Vagina (tissue), 2 donors: ENCODE data around the gene ZMYND8.

Source experiments
- CTCF ChIP-seq, 3 experiments: fragments of 450-650 bp in 2 of 3; fragments of 200-600 bp in 1 of 3; sonication (generic) in 1 of 3; IDR thresholded peaks; one replicate each; pipeline ENCODE4 v1.5.1; 2017 to 2019; ENCODE audit warnings: antibody characterized with exemption in 3 of 3, mild to moderate bottlenecking in 2 of 3, moderate library complexity in 2 of 3
- POLR2A ChIP-seq, 2 donors: fragments of 450-650 bp; IDR thresholded peaks; one replicate each; pipeline ENCODE4 v1.6.1; 2017; ENCODE audit warnings: antibody characterized with exemption in 2 of 2, mild to moderate bottlenecking in 2 of 2, moderate library complexity in 2 of 2

GRCh38 chr20:47298624-47299023 is 57.9 kb downstream of the ZMYND8 start:
- TF ChIP-seq CTCF (IDR thresholded peaks at IDR 0.05), result no peak
- TF ChIP-seq POLR2A (IDR thresholded peaks at IDR 0.05), result no peak
